ENCODE data around the gene RNLS.
A peak's percentile ranks its signal among the peaks of the same experiment; 100 is the strongest.

Gene RNLS

GRCh38 chr10:88586462-88586861, 3.3 kb upstream of the RNLS start, which contains the start of gene LIPJ:
Gene LIPJ, plus strand, starts transcription at chr10:88586762. Its CDS starts 3,926 bp downstream, at chr10:88590688.
- DNase-seq (ENCODE audit: low read depth), result no peak
- no peak for TF ChIP-seq CTCF (conservative IDR thresholded peaks at IDR 0.05; ENCODE audit: low read length)

DNA sequence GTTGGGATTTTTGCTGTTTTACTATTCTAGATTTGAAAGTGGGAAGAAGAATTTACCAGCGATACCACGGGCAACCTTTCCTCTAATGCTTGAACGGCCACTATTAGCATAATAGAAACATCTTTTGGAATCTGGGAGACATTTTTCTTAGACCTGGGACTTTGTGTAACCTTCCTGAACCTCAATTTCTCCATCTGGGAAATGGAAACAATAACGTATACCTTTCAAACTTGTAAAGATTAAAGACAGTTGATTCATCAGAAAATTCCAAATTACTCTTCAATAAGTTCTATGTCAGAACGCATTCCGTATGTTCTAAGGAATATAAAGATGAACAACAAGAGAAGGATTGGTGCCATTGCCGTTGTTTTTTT, 453 bp upstream of the RNLS start:
- H3K4me3 ChIP-seq (ENCODE audit: low read length), result peak overlapping the region; percentile 70
- no peak for DNase-seq (ENCODE audit: low read depth)
- TF ChIP-seq CTCF (conservative IDR thresholded peaks at IDR 0.05; ENCODE audit: low read length), result no peak

More at GRCh38 chr10:88586462-88586861, 3.3 kb upstream of the RNLS start, which contains the start of gene LIPJ:
- no peak within 1 kb of the TSS for H3K4me3 ChIP-seq (ENCODE audit: low read length)

DNA sequence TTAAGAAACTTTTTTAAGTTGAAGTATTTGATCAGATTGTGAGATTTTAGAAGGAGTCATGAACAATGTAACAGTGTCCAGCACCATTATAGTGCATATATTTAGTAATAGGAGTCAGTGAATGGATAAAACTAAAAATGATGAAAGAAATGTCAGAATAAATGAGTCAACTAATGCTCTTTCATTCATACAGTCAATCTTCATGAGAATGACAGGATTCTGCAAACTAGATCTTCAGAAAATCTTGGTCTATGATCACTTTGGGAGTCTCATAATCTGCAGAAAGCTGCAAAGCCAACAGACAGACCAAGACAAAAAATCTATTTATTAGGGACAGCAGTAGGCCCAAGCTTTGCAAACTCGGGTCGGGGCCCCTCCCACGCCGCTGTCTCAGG, 710 bp downstream of the RNLS start:
- H3K4me3 ChIP-seq (ENCODE audit: low read length), result peak overlapping the region; percentile 70
- no peak for TF ChIP-seq CTCF (conservative IDR thresholded peaks at IDR 0.05; ENCODE audit: low read length)
- DNase-seq (ENCODE audit: low read depth), result no peak

DNA sequence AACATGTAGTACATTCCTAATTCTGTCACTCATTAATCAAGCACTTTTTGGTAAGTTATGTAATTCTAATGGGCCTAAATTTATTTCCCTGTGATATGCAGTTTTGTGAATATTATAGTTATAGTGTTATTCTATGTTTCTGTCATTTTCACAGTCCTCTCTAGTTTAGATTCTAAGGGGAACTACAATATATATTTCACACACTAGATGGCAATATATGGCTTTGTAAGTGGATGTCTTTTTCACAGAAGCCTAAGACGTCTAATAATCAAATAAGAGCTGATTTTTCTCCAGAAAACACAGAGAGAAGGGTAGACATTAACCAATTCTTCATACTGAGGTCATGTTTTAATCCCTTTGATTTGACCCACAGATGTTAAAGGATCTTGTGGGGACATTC, 18.0 kb downstream of the RNLS start:
- no peak overlapping the region for H3K4me3 ChIP-seq (ENCODE audit: low read length)
- peak; percentile 42 for DNase-seq (ENCODE audit: low read depth)
- peak; percentile 63 for TF ChIP-seq CTCF (conservative IDR thresholded peaks at IDR 0.05; ENCODE audit: low read length)

GRCh38 chr10:88562152-88562551, 21.0 kb downstream of the RNLS start:
- no peak for DNase-seq (ENCODE audit: low read depth)
- no peak for TF ChIP-seq CTCF (conservative IDR thresholded peaks at IDR 0.05; ENCODE audit: low read length)
- no peak overlapping the region for H3K4me3 ChIP-seq (ENCODE audit: low read length)

- no peak for TF ChIP-seq CTCF (conservative IDR thresholded peaks at IDR 0.05; ENCODE audit: low read length)
- peak; percentile 59 for DNase-seq (ENCODE audit: low read depth)
- no peak overlapping the region for H3K4me3 ChIP-seq (ENCODE audit: low read length)
Observed at GRCh38 chr10:88557658-88558057, 25.5 kb downstream of the RNLS start.

- peak; percentile 2 for DNase-seq (ENCODE audit: low read depth)
- no peak for TF ChIP-seq CTCF (conservative IDR thresholded peaks at IDR 0.05; ENCODE audit: low read length)
- no peak overlapping the region for H3K4me3 ChIP-seq (ENCODE audit: low read length)
Observed at GRCh38 chr10:88557256-88557655, 25.9 kb downstream of the RNLS start.
